HG03342 (cell line): ENCODE results near the gene TSPAN7.

ENCODE experiments used
- ATAC-seq: cut with Tn5 transposase; IDR thresholded peaks from one replicate; pipeline ENCODE4 v1.9.1; 2021; ENCODE audit warnings: mild to moderate bottlenecking, moderate library complexity; ENCODE audit not compliant: unreplicated experiment

TSPAN7 gene

DNA sequence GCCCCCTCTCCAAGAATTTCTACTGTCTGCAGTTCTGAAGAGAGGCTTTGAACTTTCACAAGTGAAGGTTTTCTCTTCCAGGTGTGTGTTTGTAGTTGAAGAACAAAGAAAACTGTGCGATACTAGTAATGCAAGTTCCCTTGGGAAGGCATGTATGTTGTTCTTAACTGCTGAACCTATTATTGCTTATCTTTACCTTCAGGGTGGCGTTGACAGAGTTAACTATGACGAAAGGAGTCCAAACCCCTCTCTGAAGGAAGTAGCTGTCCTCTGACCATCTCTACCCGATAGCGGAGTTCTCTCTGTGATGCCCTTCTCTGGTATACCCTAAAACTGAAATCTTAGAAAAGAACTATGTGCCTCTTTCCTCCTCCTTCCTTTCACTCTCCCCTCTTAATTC is 79.9 kb downstream of the TSPAN7 start:
- ATAC-seq, result no peak

DNA sequence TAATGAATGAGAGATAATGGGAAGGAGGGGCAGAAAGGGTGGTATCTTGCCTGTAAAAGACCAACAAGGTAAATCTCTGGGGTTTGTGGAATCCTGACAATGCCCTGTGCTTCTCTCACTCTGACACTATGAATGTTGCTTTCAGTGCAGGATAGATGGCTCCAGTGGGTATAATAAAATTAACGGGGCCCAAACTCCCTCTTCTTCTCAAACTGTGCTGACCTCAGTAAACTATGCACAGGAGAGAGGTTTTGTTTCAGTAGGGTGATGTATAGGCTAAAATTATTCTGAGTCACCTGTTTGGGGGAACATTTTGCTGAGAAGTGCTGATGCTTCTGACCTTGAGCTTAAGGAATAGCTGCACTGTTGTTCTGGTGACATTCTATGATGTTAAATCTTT is 82.6 kb downstream of the TSPAN7 start:
- ATAC-seq, result no peak

GRCh38 chrX:38646129-38646528 is 84.8 kb downstream of the TSPAN7 start:
- ATAC-seq, result no peak

- no peak for ATAC-seq
Measured at GRCh38 chrX:38649221-38649620, 87.9 kb downstream of the TSPAN7 start.

DNA sequence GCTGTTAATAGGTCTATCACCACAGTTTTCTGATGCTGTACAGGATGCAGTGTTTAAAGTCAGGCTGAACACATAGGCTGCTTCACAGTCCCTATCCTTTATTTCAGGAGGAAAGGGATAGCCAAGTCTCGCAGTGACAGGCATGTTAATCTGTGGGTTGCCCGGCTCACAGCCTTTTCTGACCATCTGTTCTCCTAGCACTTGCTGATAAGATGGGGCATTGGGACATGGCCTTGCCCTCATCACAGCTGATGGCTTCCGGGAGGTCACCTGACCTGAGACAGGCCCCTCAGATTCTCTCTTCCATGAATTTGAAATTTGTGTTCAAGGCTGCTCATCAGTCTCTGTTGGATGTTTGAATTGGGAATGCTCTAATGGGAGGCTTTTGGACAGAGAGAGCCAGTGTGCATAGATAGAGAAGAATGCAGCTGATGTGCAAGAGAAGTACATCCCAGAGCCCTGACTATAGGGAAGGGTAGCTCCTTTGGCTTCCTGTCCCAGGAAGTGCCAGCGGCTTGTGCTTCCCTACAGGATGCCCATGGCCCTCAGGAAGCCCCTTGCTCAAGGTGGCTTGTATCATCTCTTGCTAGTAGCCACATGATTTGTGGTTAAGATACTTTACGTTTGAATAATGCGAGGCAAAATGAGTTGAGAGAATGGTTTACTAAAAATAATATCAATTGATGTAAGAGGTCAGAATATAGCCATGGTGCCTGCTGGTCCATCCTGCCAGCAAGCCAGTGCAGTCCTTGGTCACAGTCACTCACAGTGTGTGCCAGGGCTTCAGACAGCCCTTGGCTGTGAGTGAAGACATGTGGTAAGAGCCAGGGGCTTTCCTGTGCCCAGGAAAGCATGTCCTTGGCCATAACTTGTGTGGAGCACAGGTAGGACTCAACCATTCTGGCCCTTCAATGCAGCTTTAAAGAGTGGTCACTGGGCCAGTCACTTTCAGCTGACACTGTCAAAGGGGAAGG is 88.6 kb downstream of the TSPAN7 start:
- ATAC-seq, result no peak

- no peak for ATAC-seq
Measured at GRCh38 chrX:38651625-38652601, 90.6 kb downstream of the TSPAN7 start.

- no peak for ATAC-seq
Measured at GRCh38 chrX:38652934-38653442, 91.6 kb downstream of the TSPAN7 start.

DNA sequence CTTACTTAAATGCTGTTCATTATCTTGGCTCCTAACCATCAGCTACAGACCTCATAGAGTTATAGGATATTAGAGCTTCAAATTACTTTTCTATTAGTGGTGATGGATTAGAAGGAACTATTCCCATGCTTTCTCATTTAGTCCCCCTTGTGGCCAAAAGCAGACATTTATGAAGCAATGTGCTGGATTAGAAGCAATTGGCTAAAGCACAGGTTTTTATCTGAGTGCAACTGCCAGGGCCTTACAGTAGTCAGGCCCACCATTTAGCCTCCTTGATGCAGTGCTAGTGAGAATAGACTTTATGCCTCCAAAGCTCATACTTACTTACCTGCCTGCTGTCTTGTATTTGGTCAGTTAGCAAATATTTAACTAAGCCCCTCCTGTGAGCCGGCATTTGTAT is 93.0 kb downstream of the TSPAN7 start:
- no peak for ATAC-seq

DNA sequence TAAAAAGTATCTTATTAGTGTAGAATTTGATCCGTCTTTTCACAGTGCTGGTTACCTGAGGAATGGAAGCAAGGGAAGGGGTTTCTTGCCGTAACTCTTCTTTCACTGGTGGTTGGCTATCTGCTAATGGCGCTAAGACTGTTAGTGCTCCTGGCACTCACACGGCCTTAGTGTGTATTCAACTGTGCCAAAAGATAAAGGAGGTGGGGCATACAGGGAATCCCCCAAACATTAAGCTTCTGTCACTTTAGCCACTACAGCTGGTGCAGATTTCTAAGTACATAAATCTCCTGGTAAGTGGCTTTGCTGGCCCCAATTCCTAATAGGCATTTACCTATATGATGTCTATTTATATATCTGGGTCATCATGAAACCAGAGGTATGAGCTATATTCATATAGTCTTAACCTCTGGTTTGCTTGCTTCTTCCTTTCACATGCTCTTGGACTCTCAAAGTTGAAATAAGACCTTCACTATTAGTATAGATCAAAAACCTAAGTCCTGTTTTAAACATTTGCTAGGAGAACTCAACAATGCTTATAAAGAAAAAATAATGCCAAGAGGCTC is 95.1 kb downstream of the TSPAN7 start:
- no peak for ATAC-seq

DNA sequence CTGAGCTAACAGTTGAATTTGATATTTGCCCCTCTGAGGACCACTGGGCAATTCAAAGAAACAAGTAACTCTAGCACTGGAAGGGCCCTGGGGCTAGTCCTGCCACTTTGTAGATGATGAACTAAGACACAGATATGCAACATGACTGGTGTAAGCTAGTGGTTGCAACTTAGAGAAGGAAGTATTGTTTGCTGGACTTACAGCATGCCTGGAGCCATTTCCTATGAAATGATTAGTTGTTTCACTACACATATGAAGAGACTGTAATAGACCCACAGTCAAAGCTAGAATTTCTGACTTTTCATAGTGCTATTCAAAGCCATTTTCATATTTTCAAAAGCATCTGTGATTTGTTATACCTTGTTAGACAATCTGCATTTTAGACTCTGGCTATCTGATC is 96.2 kb downstream of the TSPAN7 start:
- no peak for ATAC-seq

GRCh38 chrX:38660395-38661102 is 99.2 kb downstream of the TSPAN7 start:
- ATAC-seq, result no peak

GRCh38 chrX:38661103-38661441 is 99.7 kb downstream of the TSPAN7 start:
- ATAC-seq, result no peak

- ATAC-seq, result no peak
Measured at GRCh38 chrX:38661561-38661960, 100.2 kb downstream of the TSPAN7 start.

DNA sequence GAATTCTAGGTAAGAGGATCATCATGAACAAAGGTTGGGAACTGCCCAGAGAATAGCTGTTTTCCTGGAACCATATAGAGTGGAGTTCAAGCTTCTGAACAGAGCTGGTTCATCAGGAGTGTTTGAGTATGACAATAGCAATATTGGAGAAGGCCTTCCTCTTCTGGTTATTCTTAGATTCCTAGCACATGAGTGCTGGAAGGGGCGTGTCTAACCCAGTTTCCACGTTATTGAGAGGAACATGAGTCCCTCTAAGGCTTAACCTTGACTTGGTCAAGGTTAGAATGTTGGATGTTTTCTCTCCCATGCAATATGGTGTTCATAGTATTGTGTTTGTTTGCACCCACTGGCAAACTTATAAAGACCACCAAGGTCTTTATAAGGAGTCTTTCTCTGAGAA is 101.3 kb downstream of the TSPAN7 start:
- ATAC-seq, result no peak

DNA sequence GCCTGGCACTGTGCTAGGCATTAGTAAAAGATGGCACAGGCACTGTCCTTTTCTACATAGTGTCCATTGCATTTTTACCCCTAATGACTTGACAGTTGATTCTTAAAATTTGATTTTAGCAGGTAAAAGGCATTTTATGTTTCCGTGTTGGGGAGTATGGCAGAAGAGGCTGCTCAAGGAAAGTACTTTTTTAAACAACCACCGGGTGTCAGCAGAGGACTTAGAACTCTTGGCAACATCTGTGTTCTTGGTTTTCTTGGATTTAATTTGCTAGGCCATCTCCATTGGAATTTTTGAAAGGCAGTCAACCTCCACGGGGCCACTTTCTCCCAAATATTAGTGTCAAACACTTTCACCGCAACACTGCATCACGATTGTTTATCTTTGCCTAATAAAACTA is 102.9 kb downstream of the TSPAN7 start:
- no peak for ATAC-seq

- ATAC-seq, result no peak
Measured at GRCh38 chrX:38666909-38667308, 105.6 kb downstream of the TSPAN7 start.

GRCh38 chrX:38668771-38669170 is 107.4 kb downstream of the TSPAN7 start:
- no peak for ATAC-seq

DNA sequence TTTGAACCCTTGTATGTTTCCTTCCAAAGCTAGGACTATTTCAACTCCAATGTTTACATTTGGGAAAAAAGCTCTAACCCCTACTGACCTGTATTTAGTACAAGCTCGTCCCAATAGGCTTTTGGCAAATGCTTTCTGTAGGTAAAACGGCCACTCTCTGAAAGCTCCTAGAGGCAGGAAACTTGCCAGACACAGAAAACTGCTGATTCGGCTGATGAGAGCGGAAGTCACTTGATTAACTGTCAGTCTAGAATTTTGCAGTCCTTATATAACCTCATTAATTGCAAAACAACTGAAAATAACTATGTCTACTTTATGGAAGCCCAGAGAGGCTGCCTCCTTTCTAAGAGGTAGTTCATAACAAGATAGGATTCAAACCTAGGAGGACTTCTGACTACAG is 108.1 kb downstream of the TSPAN7 start:
- no peak for ATAC-seq

DNA sequence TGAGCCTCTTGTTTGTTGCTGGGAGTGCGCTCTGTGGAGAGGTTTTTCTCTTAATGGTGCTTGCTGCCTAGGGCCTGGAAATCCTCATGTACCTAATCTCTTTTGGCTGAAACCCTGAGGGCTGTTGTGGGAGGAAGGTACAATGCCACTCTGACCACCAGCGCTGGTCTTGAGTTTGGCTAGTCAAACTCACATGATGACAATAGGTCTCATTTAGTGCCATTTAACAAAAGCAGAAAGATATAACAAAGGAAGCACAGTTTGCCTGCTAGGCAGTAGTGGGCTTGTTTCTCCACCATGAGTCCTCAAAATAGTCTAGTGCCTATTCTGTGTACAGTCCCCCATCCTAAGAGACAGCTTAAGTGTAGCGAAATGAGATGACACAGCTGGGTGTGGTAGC is 111.3 kb downstream of the TSPAN7 start:
- ATAC-seq, result no peak

DNA sequence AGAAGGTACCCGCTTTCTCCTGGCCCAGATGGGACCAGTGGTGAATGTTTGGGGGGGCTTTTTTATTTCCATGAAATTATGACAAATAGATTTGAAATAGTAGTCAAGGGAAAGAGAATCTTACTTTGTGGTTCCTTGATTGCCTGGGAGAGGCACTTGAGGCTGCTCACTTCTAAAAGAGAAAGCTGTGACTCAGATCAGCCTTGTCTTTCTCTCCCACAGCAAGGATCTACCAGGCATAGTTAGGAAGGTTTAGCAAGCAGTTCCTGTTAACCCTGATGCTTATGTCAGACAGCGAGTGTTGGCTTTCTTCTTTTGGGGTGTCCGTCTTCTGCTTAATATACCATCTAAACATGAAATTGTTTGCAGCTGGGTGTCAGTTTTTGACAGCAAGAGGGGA is 114.5 kb downstream of the TSPAN7 start:
- no peak for ATAC-seq

DNA sequence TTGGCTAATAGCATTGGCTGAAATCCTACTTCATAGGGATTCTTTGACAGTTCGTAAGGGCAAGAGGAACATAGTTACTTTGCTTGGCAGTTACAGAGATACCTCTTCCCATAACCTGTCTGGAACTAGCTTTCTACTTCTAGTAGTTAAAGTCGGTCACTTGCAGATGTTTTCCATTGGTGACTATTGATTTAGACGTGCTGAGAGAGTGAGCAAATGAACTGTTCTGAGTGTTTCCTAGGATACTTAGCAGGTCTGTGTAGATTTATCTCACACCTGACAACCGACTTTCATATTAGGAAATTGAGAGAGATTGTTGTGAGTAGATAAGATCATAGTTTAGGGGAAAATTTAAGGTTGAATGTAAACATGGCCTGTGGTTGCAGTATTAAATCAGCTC is 116.8 kb downstream of the TSPAN7 start:
- ATAC-seq, result no peak
